NCI-H2029 treated with DMSO at 0.1 percent for 48 hours (cell line): ENCODE results near the gene ZNF718.
A peak's percentile ranks its signal among the peaks of the same experiment; 100 is the strongest.
"Not testable (repeated sequence)": the region's sequence is repeated elsewhere in the genome, so short reads cannot be mapped to it uniquely, and the experiment has no call there.

ENCODE experiments used
- DNase-seq: peaks from one replicate; lab custom pipeline; 2025; lab: John Stamatoyannopoulos, UW

The ZNF718 gene

DNA sequence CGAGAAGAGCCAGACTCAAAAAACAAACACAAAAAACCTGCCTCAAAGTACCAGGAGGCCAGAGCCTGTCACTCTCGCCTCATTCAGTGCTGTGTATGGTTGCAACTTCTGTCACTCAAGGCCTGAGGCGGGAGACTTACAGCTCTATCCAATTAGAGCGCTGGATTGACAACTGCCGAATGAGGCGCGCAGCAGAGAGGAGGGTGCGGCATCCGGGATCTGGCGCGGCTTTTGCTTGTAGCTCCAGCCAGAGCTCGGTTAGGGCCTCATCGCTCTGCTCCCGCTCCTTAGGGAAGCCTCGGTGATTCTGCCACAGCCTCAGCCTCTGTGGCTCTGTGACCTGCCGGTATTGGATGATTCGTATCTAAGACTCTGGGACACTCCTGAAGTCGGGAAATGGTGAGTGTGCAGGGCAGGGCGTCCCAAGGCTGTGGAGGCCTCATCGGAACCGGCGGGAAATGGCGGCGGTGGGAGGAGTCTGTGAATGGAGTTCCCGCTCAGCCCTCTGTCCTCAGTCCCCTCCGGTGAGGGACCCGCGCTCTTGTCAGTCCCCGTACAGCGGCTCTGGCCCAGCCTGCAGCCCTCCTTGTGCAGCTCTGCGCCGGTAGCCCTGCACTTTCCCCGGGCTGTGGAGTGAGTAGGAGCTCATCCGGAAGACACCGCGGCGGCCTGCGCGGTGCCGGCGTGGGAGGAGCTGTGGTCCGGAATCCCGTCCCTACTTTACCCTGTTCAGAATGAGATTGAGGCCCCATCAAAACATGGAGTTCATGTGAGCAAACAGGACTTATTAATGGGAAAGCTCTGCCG is at the start of gene ZNF718:
Gene ZNF718 (plus strand): TSS at position 227 of the 807 bp plus-strand sequence. CDS start 170 bp downstream, at position 397.
- DNase-seq, result peak; percentile 97

DNA sequence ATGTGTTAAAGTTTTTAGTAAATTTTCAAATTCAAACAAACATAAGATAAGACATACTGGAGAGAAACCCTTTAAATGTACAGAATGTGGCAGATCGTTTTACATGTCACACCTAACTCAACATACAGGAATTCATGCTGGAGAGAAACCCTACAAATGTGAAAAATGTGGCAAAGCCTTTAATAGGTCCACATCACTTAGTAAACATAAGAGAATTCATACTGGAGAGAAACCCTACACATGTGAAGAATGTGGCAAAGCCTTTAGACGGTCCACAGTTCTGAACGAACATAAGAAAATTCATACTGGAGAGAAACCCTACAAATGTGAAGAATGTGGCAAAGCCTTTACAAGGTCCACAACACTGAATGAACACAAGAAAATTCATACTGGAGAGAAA is 38.4 kb upstream of the ZNF718 start:
- no peak for DNase-seq

DNA sequence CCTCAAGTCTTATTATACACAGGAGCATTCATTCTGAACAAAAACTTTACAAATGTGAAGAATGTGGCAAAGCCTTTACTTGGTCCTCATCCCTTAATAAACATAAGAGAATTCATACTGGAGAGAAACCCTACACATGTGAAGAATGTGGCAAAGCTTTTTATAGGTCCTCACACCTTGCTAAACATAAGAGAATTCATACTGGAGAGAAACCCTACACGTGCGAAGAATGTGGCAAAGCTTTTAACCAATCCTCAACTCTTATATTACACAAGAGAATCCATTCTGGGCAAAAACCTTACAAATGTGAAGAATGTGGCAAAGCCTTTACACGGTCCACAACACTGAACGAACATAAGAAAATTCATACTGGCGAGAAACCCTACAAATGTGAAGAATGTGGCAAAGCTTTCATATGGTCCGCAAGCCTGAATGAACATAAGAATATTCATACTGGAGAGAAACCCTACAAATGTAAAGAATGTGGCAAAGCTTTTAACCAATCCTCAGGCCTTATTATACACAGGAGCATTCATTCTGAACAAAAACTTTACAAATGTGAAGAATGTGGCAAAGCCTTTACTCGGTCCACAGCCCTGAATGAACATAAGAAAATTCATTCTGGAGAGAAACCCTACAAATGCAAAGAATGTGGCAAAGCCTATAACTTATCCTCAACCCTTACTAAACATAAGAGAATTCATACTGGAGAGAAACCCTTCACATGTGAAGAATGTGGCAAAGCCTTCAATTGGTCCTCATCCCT is 37.6 kb upstream of the ZNF718 start:
- not testable (repeated sequence) for DNase-seq

DNA sequence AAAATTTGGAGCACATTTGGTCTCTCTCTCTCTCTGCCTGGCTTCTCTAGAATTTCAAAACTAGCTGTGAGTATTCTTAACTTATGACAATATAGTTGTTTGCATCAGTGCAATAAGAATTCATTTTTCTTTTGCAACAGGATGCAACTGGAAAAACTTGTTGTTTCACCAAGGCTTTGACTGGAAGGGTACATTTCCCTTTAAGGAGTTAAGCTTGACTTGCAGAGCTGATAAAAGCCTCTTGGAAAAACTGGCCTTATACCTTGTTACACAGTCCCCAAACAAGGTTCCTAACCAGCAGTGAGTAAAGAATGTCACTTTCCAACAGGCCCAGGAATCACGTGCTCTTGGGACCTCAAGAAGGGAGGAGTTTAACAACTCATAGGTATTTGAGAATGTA is 25.9 kb upstream of the ZNF718 start:
- no peak for DNase-seq

DNA sequence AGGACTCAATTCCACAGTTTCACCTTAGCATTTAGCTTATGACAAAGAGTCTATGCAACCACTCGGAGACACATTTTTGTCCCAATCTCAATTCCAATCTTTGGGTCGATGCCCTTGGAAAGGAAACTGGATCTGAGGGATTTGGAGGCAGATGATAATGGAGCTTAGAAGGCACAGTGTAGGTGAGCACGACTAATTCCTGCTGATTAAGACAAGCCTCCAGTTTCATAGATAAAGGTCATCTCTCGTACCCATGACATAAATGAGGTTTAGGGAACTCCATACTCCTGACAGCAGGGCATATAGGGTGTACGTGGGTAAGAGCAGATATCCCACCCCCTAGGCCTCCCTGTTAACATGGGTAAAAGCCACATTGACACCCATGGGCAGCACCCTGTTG is 24.4 kb upstream of the ZNF718 start:
- no peak for DNase-seq

DNA sequence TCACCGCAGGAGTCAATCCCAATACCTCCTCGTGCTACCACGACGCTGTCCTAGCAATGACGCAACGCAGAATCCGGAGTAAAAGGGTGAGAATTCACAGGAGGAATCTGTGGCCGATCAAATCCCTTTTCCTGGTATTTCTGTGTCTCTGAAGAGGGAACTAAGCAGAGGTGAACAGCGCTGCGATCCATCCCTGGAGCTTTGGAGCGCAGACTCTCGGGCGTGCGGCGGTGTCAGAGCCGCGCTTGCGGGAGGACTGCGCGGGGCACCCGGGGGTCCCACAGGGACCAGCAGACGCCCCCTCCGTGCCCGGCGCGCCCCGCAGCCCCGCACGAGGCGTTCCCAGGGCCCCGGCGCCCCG is 17.2 kb upstream of the ZNF718 start:
- no peak for DNase-seq

DNA sequence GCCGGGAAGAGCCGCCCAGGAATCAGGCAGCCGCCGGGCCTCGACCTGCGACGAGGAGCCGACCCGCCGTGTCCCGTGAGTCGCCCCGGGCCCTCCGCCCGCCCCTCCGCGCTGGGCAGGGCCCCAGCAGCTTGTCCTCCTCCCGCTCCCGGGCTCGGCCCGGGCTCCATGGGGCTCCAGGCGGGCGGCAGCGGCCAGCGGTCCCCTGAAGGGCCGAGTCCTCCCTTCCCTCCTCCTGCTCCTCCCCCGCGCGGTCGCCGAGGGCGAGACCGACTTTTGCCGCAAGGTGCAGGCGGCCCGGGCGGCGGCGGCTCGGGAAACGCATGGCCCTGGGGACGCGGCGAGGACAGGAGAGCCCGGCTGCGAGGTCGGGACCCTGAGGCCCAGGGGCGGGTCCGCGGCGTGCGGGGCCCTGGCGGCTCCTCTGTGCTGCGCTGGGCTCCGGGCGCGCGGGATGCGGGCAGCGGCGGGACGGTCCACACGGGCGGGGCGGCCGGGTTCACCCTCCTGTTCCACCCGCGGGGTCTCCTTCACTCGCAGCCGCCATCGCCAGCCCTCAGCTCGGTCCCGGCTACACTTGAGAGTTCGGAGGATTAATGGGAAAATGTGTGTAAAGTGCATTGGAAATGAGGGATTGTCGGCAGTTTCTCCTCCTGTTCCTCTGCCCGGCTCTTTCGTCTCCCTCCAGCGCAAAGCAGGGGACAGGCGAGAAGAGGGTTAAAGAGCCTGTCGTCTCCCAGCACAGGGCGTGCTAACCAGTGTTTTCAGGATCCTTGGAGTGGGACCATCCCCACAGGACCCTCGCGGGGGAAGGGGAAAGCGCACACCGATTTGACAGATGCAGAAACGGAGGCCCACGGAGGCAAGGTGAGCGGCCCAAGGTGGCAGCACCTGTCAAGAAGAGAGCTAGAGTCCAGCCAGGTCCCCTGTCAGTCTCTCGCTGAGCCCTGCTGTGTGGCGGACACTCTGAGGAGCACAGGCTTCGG is 16.6 kb upstream of the ZNF718 start:
- DNase-seq, result no peak

DNA sequence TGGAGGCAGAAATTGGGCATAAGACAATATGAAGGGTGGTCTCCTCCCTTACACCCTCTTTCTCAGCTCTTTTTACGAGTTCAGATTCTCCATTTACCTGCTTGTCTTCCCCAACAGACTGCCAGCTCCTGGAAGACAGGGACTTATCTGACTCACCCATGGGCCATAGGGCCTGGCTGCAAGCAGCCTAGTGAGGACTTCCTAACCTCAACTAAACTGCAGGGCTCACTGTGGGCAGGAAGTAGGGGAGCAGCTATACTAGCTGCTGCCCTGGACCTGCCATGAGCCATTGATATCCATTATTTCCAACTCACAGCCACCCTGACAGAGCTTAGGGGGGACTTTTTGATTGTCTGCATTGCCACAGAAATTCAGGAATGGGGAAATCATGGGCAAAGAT is 11.5 kb upstream of the ZNF718 start:
- no peak for DNase-seq

DNA sequence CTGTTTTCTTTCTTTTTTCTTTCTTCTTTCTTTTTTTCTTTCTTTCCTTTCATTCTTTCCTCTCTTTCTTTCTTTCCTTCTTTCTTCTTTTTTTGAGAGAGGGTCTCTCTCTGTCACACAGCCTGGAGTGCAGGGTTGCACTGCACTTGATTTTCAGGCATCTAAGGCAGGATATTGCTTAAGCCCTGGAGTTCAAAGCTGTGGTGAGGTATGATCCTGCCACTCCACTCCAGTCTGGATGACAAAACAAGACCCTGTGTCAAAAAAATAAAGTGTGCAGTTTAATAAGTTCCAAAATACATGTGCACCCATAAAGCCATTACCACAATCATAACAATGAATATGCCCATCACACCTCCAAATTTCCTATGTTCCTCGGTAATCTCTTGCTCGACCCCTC is 10.6 kb upstream of the ZNF718 start:
- DNase-seq, result no peak

DNA sequence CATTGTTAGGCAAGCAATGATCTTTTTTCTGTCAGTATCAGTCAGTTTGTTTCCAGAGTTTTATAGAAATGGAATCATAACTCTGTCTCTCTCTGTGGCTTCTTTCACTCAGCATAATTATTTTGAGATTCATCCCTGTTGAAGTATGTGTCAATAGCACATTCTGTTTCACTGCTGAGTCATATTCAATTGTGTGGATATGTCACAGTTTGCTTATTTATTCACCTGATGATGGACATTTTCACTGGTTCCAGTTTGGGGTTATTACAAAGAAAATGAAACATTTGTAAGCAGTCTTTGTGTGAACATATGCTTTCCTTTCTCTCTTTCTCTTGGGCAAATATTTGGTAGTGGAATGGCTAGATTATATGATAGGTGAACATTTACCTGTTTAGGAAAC is 10.2 kb upstream of the ZNF718 start:
- no peak for DNase-seq

DNA sequence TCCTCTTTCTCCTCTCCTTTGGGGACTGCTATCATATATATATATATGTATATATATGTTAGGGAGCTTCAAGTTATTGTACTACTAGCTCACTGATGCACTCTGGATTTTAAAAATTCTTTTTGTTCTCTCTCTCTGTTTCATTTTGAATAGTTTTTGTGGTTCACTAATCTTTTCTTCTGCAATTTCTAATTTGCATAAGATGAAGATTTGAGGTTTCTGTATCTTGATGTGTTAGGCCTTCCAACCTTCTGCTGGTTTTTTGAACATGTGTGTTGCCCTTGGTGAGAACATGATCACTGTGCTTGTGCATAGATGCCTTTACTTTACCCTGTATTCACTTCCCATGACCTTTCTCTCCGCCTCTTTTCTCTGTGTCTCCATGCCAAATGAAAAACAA is 7.8 kb upstream of the ZNF718 start:
- no peak for DNase-seq

DNA sequence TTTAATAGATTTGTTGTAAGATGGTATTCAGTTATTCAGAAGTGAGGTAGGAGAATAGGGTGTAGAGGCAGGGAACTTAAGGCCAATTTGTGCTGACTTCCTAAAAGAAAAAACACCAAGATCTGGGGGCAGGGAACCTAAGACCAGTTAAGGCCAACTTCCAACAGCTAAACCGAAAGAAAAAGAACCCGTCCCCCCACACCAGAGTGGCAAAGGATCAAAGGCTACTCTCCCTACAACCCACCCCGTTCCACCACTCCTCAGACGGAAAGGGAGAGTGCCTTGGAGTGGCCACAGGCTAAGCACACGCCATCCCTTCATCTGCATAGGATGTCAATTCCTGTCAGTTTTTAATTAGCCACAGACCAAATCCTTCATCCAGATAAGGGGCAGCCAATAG is 3.7 kb upstream of the ZNF718 start:
- no peak for DNase-seq

DNA sequence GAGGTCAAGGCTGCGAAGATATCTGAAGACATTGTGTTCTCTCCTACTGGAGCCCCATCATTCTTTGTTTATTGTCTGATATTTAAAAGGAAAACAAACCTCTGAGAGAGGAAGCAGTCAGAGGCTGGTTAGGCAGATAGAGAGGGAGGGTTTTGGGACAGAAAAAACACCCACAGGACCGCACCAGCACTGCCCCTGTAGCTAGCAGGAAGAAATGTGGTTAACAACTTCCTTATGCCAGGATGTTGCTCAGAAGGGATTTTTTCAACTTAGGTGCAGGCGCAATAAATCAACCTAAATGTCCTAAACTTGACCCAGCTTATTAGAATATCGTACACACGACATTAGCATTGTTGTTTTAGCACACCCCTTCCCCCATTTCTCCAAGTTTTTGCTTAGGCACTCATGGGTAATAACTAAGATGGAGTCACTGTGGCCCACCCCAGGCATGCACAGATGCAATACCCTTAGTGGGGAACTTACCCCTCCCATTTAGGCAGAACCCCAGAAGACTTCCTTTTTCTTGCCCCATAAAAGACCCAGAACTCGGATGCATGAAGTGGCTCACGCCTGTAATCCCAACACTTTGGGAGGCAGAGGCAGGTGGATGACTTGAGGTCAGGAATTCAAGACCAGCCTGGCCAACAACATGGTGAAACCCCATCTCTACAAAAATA is 2.8 kb upstream of the ZNF718 start:
- DNase-seq, result no peak

DNA sequence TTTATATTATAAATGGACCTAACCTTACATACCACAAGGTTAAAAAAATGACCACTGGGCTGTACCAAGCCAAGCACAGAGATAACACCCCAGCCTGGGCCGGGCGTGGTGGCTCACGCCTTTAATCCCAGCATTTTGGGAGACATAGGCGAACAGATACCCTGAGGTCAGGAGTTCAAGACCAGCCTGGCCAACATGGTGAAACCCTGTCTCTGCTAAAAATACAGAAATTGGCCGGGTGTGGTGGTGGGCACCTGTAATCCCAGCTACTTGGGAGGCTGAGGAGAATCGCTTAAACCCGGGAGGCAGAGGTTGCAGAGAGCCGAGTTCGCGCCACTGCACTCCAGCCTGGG is 403 bp upstream of the ZNF718 start:
- not testable (repeated sequence) for DNase-seq

DNA sequence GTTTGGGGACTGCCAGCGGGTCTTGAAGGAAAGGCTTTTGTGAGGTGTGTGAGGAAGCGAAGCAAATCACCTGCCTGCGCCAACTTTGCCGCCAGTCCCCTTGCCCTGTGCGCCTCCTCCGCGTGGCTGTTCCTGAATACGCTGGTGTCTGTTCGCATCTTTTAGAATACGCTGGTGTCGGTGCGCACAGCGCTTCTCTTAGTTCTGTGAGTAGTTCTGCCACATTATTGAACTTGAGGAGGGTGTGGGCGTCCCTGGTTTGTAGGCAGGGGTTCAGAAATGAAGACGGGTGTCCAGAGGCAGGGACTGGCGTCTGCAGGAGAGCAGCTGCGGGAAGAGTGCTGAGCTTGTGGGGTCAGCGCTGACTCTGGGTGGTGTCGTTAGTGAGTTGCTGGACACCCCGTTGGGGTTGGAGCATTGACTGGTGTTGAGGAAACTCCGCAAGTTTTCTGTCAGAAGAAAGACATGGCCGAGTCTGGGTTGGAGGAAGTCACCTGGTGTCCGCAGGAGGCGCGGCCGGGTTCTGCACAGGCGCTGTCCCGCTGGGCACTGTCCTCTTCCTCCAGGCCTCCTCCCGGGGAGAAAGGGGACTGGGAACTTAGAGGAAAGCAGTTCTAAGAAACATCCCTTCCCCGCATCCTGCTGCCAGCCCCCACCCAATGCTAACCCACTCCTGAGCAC is 930 bp downstream of the ZNF718 start:
- DNase-seq, result peak; percentile 13

DNA sequence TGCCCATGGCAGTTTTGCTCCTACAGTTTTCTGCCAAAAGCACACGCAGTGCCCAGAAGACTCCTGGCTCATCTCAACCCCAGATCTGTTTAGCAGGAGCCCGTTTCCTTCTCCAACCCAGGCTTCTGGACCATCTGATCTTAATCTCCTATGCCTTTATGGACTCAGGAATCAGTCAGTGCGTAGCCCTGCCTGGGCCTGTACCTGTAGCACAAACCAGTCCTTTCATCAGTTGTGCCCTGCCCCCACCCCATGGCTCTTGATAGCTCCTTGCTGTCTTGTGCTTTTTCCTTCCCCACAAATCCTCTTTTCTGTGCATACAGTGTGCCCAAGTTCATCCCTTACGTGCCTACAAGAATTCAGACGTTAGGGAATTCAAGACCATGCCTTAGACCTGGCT is 1.5 kb downstream of the ZNF718 start:
- no peak for DNase-seq

DNA sequence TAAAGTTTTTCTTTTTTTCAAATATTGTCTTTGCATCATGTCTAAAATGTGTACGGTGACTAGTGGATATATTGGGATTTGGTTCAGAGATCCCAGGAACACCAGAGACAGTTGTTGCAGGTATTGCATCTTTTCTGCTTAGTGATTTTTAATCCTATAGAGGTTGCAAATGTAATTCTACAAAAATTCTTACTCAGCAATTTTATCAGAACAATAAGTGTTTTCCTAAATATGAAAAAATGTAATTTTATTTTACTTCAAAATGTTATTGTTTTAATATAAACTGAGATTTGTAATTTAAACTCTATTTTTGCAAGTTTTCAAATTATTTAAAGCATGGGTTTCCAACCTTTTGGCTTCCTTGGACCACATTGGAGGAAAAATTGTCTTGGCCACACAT is 8.2 kb downstream of the ZNF718 start:
- no peak for DNase-seq

DNA sequence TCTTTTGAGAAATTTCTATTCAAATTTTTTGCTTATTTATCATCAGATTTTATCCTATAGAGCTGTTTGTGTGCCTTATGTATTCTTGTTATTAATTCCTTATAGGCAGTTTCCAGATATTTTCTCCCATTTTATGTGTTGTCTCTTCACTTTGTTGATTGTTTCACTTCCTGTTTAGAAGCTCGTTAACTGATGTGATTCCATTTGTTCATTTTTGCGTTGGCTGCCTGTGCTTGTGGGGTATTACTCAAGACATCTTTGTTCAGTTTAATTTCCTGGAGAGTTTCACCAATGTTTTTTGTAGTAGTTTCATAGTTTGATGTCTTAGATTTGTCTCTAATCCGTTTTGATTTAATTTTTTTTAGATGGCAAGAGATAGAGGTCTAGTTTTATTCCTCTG is 14.6 kb downstream of the ZNF718 start:
- no peak for DNase-seq

DNA sequence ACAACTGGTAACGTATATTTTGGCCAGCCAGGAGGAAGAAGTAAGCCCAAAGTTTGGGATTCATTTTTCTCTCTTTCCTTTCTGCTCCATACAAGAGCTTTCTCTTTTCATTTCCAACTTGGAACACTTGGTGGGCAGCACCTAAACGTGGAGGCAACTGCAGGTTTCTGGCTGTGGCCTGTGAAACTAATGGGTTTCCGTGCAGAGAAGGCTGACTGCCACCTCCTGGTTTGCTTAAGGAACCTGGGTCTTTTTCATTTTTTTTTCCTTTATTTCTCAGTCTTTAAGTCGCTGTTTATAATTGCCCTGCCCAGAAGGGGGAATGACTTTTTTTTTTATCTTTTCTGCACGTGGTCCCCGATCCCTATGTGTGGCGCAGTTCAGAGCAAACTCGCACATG is 15.4 kb downstream of the ZNF718 start:
- no peak for DNase-seq

DNA sequence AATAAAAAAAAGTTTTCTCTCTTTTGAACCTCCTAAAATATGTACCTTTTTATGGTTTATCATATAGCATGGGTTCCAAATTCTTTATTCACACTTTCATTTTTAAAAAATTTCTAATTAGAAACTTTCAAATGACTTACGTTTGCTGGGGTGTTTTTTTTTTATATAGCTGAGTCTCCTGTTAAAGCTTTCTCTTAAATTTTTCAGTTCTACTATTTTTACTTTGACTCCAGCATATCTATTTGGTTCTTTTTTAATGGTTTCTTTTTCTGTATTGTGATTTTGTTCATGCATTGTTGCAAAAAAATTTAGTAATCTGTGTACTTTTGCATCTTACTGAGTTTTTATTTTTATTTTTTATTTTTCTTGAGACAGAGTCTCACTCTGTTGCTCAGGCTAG is 22.3 kb downstream of the ZNF718 start:
- DNase-seq, result no peak

DNA sequence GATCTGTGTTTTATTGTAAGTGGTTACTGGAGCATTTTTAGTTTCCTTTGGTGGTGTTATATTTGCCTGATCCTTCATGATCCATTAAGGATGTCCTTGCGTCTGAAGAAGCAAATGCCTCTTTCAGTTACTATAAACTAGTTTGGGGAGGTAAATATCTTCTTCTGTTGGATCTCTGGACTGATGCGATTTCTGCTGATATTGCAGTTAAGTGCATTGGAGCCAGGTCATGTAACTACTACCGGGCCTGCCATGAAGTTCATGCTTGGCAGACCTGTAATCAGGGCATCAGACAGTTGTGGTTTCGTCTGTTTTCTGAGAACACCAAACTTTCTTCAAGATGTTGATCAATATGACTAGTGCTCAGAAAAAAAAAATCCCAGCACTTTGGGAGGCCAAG is 22.9 kb downstream of the ZNF718 start:
- no peak for DNase-seq
